ENCODE measurements around the gene TMEM72. TPM values are rescaled to one million over a fixed set of nuclear protein-coding genes. Genes with fewer than 3 reads are reported as not detected.

The TMEM72 gene
- total RNA-seq, 1 experiment from 2014 or later: not detected

- Mint-ChIP-seq H3K4me3 (ENCODE audit: unreplicated experiment) (no peak overlapping the region), H3K36me3 (ENCODE audit: insufficient read depth, unreplicated experiment) (no peaks in the 10 kb centered on the region), H3K9me3 (ENCODE audit: unreplicated experiment) (no peaks in the 10 kb centered on the region), H3K4me1 (ENCODE audit: low read depth, unreplicated experiment) (no peaks in the 10 kb centered on the region), H3K27ac (ENCODE audit: unreplicated experiment) (no peak overlapping the region), H3K27me3 (ENCODE audit: insufficient read depth, unreplicated experiment) (peaks cover 8% of the 10 kb centered on the region)
- Histone ChIP-seq H3K36me3 (ENCODE audit: control insufficient read depth, insufficient read depth, low read length) (no peaks in the 10 kb centered on the region), H3K27me3 (replicated peaks; ENCODE audit: control insufficient read depth, insufficient read depth, low read length) (no peaks in the 10 kb centered on the region), H3K4me3 (ENCODE audit: low read depth, low read length) (no peak overlapping the region), H3K4me1 (no peaks in the 10 kb centered on the region), H3K9me3 (no peaks in the 10 kb centered on the region; the same call in 1 of the 2 replicates)
- ChIA-PET CTCF (no interaction called here), POLR2A (no interaction called here)
- intact Hi-C loops (cut with micrococcal nuclease; ENCODE audit: unreplicated experiment): no loop called here
- no peak for TF ChIP-seq CTCF (IDR thresholded peaks at IDR 0.05; ENCODE audit: insufficient read depth in 1 of 2, low read depth in 1 of 2, low read length in 1 of 2, severe bottlenecking in 1 of 2, unreplicated experiment in 1 of 2)
- no TSS peak for BruUV-seq (replicated peaks)
- no peak for DNase-seq
These were observed 6.7 kb downstream of the TMEM72 start for GRCh38 chr10:44917848-44918247.

DNA sequence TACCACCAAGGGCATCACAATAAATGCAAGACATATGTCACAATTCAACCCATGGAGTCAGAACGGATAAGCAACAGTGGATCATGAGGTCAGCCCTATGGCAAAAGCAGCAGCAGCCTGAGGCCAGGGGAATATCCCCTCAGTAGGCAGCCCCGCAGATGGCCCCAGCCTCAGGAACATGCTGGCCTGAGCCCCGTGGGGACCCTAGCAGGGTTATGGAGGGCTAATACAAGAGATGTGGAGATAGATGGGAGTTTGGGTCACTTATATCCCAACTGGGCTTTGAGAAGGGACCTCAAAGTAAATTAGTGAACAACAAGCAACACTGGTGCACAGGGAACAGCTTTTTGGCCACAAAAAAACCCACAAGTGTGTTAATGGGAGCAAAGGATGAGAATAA, 9.1 kb downstream of the TMEM72 start:
- no peaks in the 10 kb centered on the region for H3K9me3 Mint-ChIP-seq (ENCODE audit: unreplicated experiment)
- Histone ChIP-seq H3K4me1 (no peaks in the 10 kb centered on the region), H3K4me3 (ENCODE audit: low read depth, low read length) (no peak overlapping the region), H3K9me3 (no peaks in the 10 kb centered on the region; the same call in 1 of the 2 replicates), H3K36me3 (ENCODE audit: control insufficient read depth, insufficient read depth, low read length) (no peaks in the 10 kb centered on the region), H3K27me3 (replicated peaks; ENCODE audit: control insufficient read depth, insufficient read depth, low read length) (no peaks in the 10 kb centered on the region)
- no TSS peak for BruUV-seq (replicated peaks)
- no peaks in the 10 kb centered on the region for H3K36me3 Mint-ChIP-seq (ENCODE audit: insufficient read depth, unreplicated experiment)
- no peak overlapping the region for H3K27ac Mint-ChIP-seq (ENCODE audit: unreplicated experiment)
- no peak overlapping the region for H3K4me3 Mint-ChIP-seq (ENCODE audit: unreplicated experiment)
- intact Hi-C loops (cut with micrococcal nuclease; ENCODE audit: unreplicated experiment): no loop called here
- ChIA-PET CTCF (no interaction called here), POLR2A (no interaction called here)
- DNase-seq: peak in 1 of 2 experiments; percentile 9
- TF ChIP-seq CTCF (IDR thresholded peaks at IDR 0.05; ENCODE audit: insufficient read depth in 1 of 2, low read depth in 1 of 2, low read length in 1 of 2, severe bottlenecking in 1 of 2, unreplicated experiment in 1 of 2): no peak
- H3K4me1 Mint-ChIP-seq (ENCODE audit: low read depth, unreplicated experiment): no peaks in the 10 kb centered on the region
- peaks cover 10% of the 10 kb centered on the region for H3K27me3 Mint-ChIP-seq (ENCODE audit: insufficient read depth, unreplicated experiment)

DNA sequence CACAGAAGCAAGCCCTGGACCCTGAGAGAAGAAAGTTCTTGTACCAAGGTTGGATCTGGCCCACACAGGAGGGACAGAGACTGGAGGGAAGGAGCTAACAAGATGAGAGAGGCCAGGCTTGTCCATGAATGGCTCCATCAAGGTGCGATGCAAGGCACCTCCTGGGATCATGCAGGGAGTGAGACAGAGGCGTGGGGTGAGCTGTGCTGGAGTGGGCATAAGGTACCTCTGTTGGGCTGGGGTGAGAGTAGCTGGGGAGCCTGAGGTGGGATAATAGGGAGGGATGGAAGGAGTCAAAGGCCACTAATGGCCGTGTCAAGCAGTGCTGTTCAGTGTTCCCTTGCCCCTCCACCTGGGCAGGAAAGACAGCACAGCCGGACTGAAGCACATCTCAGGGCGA, 9.9 kb downstream of the TMEM72 start:
- Mint-ChIP-seq H3K27ac (ENCODE audit: unreplicated experiment) (no peak overlapping the region), H3K9me3 (ENCODE audit: unreplicated experiment) (no peaks in the 10 kb centered on the region), H3K36me3 (ENCODE audit: insufficient read depth, unreplicated experiment) (no peaks in the 10 kb centered on the region), H3K27me3 (ENCODE audit: insufficient read depth, unreplicated experiment) (peaks cover 10% of the 10 kb centered on the region), H3K4me1 (ENCODE audit: low read depth, unreplicated experiment) (no peaks in the 10 kb centered on the region), H3K4me3 (ENCODE audit: unreplicated experiment) (no peak overlapping the region)
- BruUV-seq (replicated peaks): no TSS peak
- no peaks in the 10 kb centered on the region for H3K36me3 ChIP-seq (ENCODE audit: control insufficient read depth, insufficient read depth, low read length)
- peak in 1 of 2 experiments; percentile 17 for DNase-seq
- CTCF ChIA-PET: no interaction called here
- TF ChIP-seq CTCF (IDR thresholded peaks at IDR 0.05; ENCODE audit: insufficient read depth in 1 of 2, low read depth in 1 of 2, low read length in 1 of 2, severe bottlenecking in 1 of 2, unreplicated experiment in 1 of 2): no peak
- H3K4me1 ChIP-seq: no peaks in the 10 kb centered on the region
- H3K9me3 ChIP-seq: no peaks in the 10 kb centered on the region; the same call in 1 of the 2 replicates
- H3K4me3 ChIP-seq (ENCODE audit: low read depth, low read length): no peak overlapping the region
- intact Hi-C loops (cut with micrococcal nuclease; ENCODE audit: unreplicated experiment): no loop called here
- POLR2A ChIA-PET: no interaction called here
- no peaks in the 10 kb centered on the region for H3K27me3 ChIP-seq (replicated peaks; ENCODE audit: control insufficient read depth, insufficient read depth, low read length)
